Adrenal gland (tissue), 12 donors: ENCODE measurements around the gene XKR7. TPM values are rescaled to one million over a fixed set of nuclear protein-coding genes. Genes with fewer than 3 reads are reported as not detected.
"Not testable (repeated sequence)": the region's sequence is repeated elsewhere in the genome, so short reads cannot be mapped to it uniquely, and the experiment has no call there.

Source experiments
- DNase-seq, 7 donors: peaks; one replicate each; pipeline ENCODE4 v3.0.0-alpha.2; 2019 to 2020
- H3K27ac ChIP-seq, 5 donors: fragments of 200-600 bp; sonication (generic) in 4 of 5; 1 replicate in 3 of 5; 2 replicates in 2 of 5; pipeline versions ENCODE4 v1.5.1 to v1.8.0; 2016 to 2020; ENCODE audit warnings: mild to moderate bottlenecking in 1 of 5
- H3K27me3 ChIP-seq: fragments of 200-600 bp; 2 replicates; pipeline ENCODE4 v1.8.0; 2021
- H3K36me3 ChIP-seq, 2 donors: fragments of 200-600 bp; replicated peaks in 1 of 2; 1 replicate in 1 of 2; 2 replicates in 1 of 2; pipeline versions ENCODE4 v1.5.1 to v1.8.0; 2018 to 2022
- H3K4me1 ChIP-seq, 2 donors: fragments of 200-600 bp; replicated peaks in 1 of 2; 1 replicate in 1 of 2; 2 replicates in 1 of 2; pipeline versions ENCODE4 v1.5.1 to v1.8.0; 2018 to 2021
- H3K4me3 ChIP-seq, 4 donors: fragments of 200-600 bp; sonication (generic) in 3 of 4; one replicate each; pipeline ENCODE4 v1.5.1; 2016 to 2018
- H3K9me3 ChIP-seq, 3 donors: fragments of 200-600 bp; sonication (generic) in 1 of 3; replicated peaks in 1 of 3; 1 replicate in 2 of 3; 2 replicates in 1 of 3; pipeline versions ENCODE4 v1.5.1 to v1.8.0; 2016 to 2021
- CTCF ChIP-seq, 6 experiments: fragments of 450-650 bp in 4 of 6; fragments of 200-600 bp in 2 of 6; sonication (generic) in 1 of 6; IDR thresholded peaks; 1 replicate in 5 of 6; 2 replicates in 1 of 6; pipeline versions ENCODE4 v1.5.1 to v1.8.0; 2016 to 2021; ENCODE audit warnings: antibody characterized with exemption in 6 of 6, mild to moderate bottlenecking in 2 of 6, moderate library complexity in 1 of 6
- POLR2A ChIP-seq, 2 donors: fragments of 450-650 bp; IDR thresholded peaks; one replicate each; pipeline ENCODE4 v1.6.1; 2017; ENCODE audit warnings: antibody characterized with exemption in 2 of 2, mild to moderate bottlenecking in 2 of 2, moderate library complexity in 1 of 2
- WGBS, 4 donors: extraction: QIAGEN DNeasy Blood & Tissue Kit in 2 of 4; methylation state at CpG; one replicate each; pipeline versions ENCODE4 v1.1.5 to v1.1.7; 2013 to 2017; 5-methylcytosine and 5-hydroxymethylcytosine counted together
- intact Hi-C, 2 donors: fragments of 100-400 bp; cut with DNase I; formaldehyde crosslinking; loops; one replicate each; pipeline versions ENCODE4 v1.14.1 to v1.15.0; 2022 to 2023
- polyA plus RNA-seq, 3 donors: library from polyadenylated mRNA; stranded (reverse); fragments of 200-250 nt in 2 of 3; fragments of 350-450 nt in 1 of 3; fragmentation: Illumina TruSeq in 1 of 3; extraction: RNeasy Lipid Tissue Mini Kit (QIAGEN cat#74804) in 1 of 3; gene quantifications; one replicate each; pipeline ENCODE4 v1.2.3, GENCODE V29; 2013 to 2014
- total RNA-seq, 9 donors: library from RNA; depleted of rRNA in 4 of 9; stranded (reverse); fragments of >200 nt in 4 of 9; fragments of 120-200 nt in 1 of 9; fragmentation: NEBNext Ultra II Directional in 1 of 9; extraction: Animal tissue kit (Norgen Biotek cat#: 25700) in 1 of 9; gene quantifications; one replicate each; pipeline versions ENCODE4 v1.1.0 to v1.2.4, GENCODE V29; 2013 to 2023
- donor health status: healthy with polysubstance abuse.
- donor health status: Bipolar disorder and iron deficiency.
- donor health status: DM: yes; HTN: yes; CAD: no.
- donor health status: DM: no; HTN: no; CAD: no.
- donor health status: DM: no; HTN: no; CAD: no.
- donor health status: DM: yes; HTN: yes; CAD: no.

Gene XKR7
- total and polyA plus RNA-seq, 12 donors, result 0.04 to 0.56 (median 0.30) TPM; not detected in 4

DNA sequence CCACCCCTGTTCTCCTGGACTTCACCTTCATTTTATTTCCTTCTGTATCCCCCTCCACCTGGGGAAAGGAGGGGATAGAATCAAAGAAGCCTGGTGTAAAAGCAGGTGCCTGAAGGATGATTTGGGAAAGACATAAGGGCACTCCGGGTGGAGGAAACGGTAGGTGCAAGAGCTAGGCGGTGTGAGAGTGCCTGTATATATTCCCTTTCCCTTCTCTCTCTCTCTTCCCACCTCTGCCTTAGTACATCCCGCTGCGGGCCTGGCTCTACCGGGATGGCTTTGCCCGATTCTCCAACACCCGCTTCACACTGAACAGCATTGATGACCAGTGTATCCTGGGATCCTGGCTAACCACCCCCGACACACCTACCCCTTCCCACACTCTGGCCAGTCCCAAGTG lies 42.3 kb upstream of the XKR7 start:
- no peak for TF ChIP-seq POLR2A (IDR thresholded peaks at IDR 0.05)
- no peak for TF ChIP-seq CTCF (IDR thresholded peaks at IDR 0.05)
- DNase-seq, result no peak
- no peaks in the 10 kb centered on the region for H3K27me3 ChIP-seq
- H3K36me3 ChIP-seq, result no peaks in the 10 kb centered on the region
- no peaks in the 10 kb centered on the region for H3K4me1 ChIP-seq
- H3K27ac ChIP-seq, result no peak overlapping the region
- WGBS, 4 donors, result 63 to 76% (median 65%) methylated on average over 9 of the region's 9 CpGs
- no peaks in the 10 kb centered on the region for H3K9me3 ChIP-seq
- intact Hi-C loops, result no loop called here
- no peak overlapping the region for H3K4me3 ChIP-seq

DNA sequence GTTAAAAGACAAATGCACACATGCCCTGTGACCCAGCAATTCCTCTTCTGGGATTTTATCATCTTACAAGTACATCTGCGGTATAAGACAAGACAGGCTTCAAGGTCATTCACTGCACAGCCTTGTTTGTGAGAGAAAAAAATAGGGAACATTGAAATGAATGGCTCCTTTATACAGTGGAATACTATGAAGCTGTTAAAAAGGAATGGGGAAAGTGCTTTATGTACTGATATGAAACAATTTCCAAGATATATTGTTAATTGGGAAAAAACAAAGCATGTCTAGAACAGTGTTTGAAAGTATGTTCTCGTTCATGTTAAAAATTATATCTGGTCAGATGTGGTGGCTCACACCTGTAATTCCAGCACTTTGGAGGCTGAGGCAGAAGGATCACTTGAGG lies 41.5 kb upstream of the XKR7 start:
- no peaks in the 10 kb centered on the region for H3K4me1 ChIP-seq
- H3K4me3 ChIP-seq, result no peak overlapping the region
- intact Hi-C loops, result no loop called here
- H3K36me3 ChIP-seq, result no peaks in the 10 kb centered on the region
- TF ChIP-seq CTCF (IDR thresholded peaks at IDR 0.05), result no peak
- no peak for TF ChIP-seq POLR2A (IDR thresholded peaks at IDR 0.05)
- no peaks in the 10 kb centered on the region for H3K9me3 ChIP-seq
- H3K27me3 ChIP-seq, result no peaks in the 10 kb centered on the region
- WGBS, 4 donors, result 64 to 80% (median 66%) methylated on average over 2 of the region's 2 CpGs
- H3K27ac ChIP-seq, result no peak overlapping the region
- DNase-seq, result no peak

GRCh38 chr20:31927627-31928159 lies 40.3 kb upstream of the XKR7 start:
- WGBS, 4 donors, result 71 to 79% (median 74%) methylated on average over 8 of the region's 8 CpGs
- no peak overlapping the region for H3K4me3 ChIP-seq
- no peaks in the 10 kb centered on the region for H3K27me3 ChIP-seq
- H3K36me3 ChIP-seq, result no peaks in the 10 kb centered on the region
- no peak for TF ChIP-seq CTCF (IDR thresholded peaks at IDR 0.05)
- no peak for TF ChIP-seq POLR2A (IDR thresholded peaks at IDR 0.05)
- no peaks in the 10 kb centered on the region for H3K9me3 ChIP-seq
- DNase-seq, result no peak
- intact Hi-C loops, result no loop called here
- no peak overlapping the region for H3K27ac ChIP-seq
- no peaks in the 10 kb centered on the region for H3K4me1 ChIP-seq

- H3K27me3 ChIP-seq, H3K36me3 ChIP-seq, DNase-seq, H3K4me3 ChIP-seq, H3K27ac ChIP-seq, H3K4me1 ChIP-seq, H3K9me3 ChIP-seq, intact Hi-C loops: not testable (repeated sequence)
- 68 to 88% (median 83%) methylated on average over 4 of the region's 4 CpGs for WGBS, 4 donors
Measured at GRCh38 chr20:31929631-31930030, 38.3 kb upstream of the XKR7 start.

GRCh38 chr20:31930779-31931178 lies 37.2 kb upstream of the XKR7 start:
- Histone ChIP-seq H3K4me1 (no peaks in the 10 kb centered on the region), H3K36me3 (no peaks in the 10 kb centered on the region), H3K27ac (no peak overlapping the region), H3K4me3 (no peak overlapping the region), H3K9me3 (no peaks in the 10 kb centered on the region), H3K27me3 (no peaks in the 10 kb centered on the region)
- intact Hi-C loops, result no loop called here
- TF ChIP-seq CTCF (IDR thresholded peaks at IDR 0.05) (no peak), POLR2A (IDR thresholded peaks at IDR 0.05) (no peak)
- WGBS, 4 donors, result 46 to 59% (median 51%) methylated on average over 5 of the region's 5 CpGs
- no peak for DNase-seq
